NCI-H1417 (cell line): ENCODE results near the gene CAMK2N2.

Experiments
- DNase-seq, 3 experiments: peaks; one replicate each; lab custom pipeline; 2025; lab: John Stamatoyannopoulos, UW

CAMK2N2 gene

DNA sequence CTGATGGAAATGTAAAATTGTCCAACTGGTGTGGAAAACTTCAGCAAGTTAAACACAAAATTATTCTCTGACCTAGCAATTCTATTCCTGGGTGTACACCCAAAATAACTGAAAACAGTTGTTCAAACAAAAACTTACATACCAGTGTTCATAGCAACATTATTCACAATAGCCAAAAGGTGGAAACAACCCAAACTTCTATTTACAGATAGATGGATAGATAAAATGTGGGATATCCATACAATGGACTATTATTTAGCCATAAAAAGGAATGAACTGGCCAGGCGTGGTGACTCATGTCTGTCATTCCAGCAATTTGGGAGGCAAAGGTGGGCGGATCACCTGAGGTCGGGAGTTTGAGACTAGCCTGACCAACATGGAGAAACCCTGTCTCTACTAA, 38.8 kb downstream of the CAMK2N2 start:
- DNase-seq = no peak

GRCh38 chr3:184218814-184219213, 42.5 kb downstream of the CAMK2N2 start:
- no peak for DNase-seq

DNA sequence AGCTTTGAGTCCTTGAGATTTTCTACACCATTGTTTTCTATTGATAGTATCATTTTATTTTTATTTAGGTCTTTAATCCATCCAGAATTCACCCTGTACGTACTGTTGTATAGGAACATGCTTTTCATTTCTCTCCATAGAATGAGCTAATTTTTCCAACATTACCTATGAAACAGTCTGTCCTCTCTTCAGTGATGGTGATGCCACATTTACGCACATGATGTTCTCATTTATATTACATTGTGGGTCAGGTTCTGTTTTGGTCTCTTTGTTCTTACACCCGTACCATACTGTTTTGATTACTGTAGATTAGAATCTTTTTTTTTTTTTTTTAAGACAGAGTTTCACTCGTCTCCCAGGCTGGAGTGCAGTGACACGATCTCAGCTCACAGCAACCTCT, 49.6 kb downstream of the CAMK2N2 start:
- no peak for DNase-seq

DNA sequence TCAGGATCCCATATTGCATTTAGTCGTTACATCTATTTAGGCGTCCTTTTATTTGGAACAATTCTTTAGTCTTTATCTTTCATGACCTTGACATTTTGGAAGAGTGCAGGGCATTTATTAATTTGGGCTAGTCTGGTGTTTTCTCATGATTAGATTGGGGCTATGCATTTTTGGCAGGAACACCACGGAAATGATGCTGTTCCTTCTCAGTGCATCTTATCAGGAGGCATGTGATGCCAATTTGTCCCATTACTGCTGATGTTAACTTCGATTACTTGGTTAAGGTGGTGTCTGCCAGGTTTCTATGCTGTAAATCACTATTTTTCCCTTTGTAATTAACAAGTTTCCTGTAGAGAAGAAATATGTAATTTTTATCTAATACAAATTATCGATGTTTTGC, 50.1 kb downstream of the CAMK2N2 start:
- DNase-seq = no peak
